GM21390 (cell line): Measurements from ENCODE around the gene PLEKHA4.
"Not testable (repeated sequence)": the region's sequence is repeated elsewhere in the genome, so short reads cannot be mapped to it uniquely, and the experiment has no call there.

Experiments used
- ATAC-seq: cut with Tn5 transposase; IDR thresholded peaks from one replicate; pipeline ENCODE4 v1.9.1; 2021; ENCODE audit not compliant: unreplicated experiment

Gene PLEKHA4

GRCh38 chr19:48802623-48803022 lies 65.8 kb downstream of the PLEKHA4 start:
- no peak for ATAC-seq

GRCh38 chr19:48799358-48800300 lies 68.8 kb downstream of the PLEKHA4 start:
- ATAC-seq = no peak

GRCh38 chr19:48798937-48799336 lies 69.5 kb downstream of the PLEKHA4 start:
- no peak for ATAC-seq

GRCh38 chr19:48797103-48797502 lies 71.3 kb downstream of the PLEKHA4 start:
- ATAC-seq = no peak

GRCh38 chr19:48796298-48797083 lies 71.9 kb downstream of the PLEKHA4 start:
- ATAC-seq = no peak

GRCh38 chr19:48795685-48796070 lies 72.7 kb downstream of the PLEKHA4 start:
- no peak for ATAC-seq

- peak; percentile 76 for ATAC-seq
Measured at GRCh38 chr19:48795055-48795684, 73.2 kb downstream of the PLEKHA4 start.

- ATAC-seq = no peak
Measured at GRCh38 chr19:48794291-48794690, 74.1 kb downstream of the PLEKHA4 start.

GRCh38 chr19:48793271-48793670 lies 75.1 kb downstream of the PLEKHA4 start:
- ATAC-seq = no peak

- ATAC-seq = not testable (repeated sequence)
Measured at GRCh38 chr19:48787331-48787730, 81.1 kb downstream of the PLEKHA4 start.
